ENCODE measurements around the gene BTBD19.

GRCh38 chr1:44792736-44793502 lies 15.4 kb upstream of the BTBD19 start:
- TF ChIP-seq, protein P1, sequence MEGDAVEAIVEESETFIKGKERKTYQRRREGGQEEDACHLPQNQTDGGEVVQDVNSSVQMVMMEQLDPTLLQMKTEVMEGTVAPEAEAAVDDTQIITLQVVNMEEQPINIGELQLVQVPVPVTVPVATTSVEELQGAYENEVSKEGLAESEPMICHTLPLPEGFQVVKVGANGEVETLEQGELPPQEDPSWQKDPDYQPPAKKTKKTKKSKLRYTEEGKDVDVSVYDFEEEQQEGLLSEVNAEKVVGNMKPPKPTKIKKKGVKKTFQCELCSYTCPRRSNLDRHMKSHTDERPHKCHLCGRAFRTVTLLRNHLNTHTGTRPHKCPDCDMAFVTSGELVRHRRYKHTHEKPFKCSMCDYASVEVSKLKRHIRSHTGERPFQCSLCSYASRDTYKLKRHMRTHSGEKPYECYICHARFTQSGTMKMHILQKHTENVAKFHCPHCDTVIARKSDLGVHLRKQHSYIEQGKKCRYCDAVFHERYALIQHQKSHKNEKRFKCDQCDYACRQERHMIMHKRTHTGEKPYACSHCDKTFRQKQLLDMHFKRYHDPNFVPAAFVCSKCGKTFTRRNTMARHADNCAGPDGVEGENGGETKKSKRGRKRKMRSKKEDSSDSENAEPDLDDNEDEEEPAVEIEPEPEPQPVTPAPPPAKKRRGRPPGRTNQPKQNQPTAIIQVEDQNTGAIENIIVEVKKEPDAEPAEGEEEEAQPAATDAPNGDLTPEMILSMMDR (conservative IDR thresholded peaks at IDR 0.05 in 1 of 2, IDR thresholded peaks at IDR 0.05 in 1 of 2; ENCODE audit: low read depth in 1 of 2, low read length in 2 of 2) = no peak
- TF ChIP-seq EZH2 (IDR thresholded peaks at IDR 0.05; ENCODE audit: low read length, missing control alignments) = no peak

Measured in fibroblast of lung (primary cell).